ENCODE results near the gene ITPR1.

ITPR1 gene

DNA sequence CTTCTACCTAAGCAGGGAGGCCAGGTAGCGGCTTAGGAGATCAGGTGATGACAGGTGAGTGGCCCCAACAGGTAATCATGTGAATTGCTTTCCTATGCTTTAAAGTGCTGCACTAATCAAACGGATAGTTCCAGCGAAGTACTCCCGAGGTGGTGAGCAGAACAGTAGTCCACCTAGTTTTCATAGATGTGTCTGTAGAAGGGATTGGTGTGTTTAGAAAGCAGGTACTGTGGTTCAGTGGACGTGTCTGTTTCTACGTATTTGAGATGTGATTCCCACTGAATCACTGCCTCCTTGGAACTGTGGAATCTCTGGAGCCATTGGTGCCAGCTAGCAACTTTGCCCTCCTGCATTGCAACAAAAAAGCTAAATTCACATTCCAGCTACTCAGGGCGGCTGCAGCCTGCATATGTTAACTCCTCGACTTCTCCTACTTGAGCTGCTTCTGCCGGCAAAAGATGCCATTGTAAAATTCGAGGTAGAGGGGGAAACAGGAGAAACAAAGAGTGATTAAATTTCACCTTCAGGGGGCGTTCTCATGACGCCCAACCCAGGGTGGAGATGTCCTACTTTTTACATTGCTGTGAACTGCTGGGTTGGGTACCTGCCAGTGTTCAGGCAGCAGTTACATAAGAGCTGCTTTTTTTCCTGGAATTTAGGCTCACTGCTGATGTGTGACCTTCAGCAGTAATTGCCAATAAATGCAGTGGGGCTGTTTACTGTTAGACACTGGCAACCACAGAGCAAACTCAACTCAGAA, 227.3 kb downstream of the ITPR1 start:
- no peak for DNase-seq (ENCODE audit: low read depth in 2 of 2)

GRCh38 chr3:4721511-4721911, 228.4 kb downstream of the ITPR1 start:
- no peak for DNase-seq (ENCODE audit: low read depth in 2 of 2)

DNA sequence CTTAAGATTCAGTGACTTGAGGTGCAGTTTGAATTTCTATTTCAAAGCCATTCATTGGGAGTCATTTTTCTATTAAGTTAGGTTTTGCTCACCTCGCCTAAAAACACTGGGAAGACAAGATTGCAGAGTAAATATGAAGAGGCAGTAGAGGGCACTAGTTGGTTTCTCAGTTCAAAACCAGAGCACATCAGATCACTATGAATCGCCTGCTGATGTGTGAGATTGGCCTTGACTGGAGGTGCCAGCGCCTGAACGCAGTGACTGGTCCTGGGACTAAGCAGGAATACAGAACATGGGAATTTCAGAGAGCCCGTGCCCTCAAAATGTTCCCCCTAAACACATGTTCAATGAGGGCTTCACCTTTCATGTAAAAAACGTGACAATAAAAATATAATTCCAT, 229.0 kb downstream of the ITPR1 start:
- DNase-seq (ENCODE audit: low read depth in 2 of 2) = no peak

DNA sequence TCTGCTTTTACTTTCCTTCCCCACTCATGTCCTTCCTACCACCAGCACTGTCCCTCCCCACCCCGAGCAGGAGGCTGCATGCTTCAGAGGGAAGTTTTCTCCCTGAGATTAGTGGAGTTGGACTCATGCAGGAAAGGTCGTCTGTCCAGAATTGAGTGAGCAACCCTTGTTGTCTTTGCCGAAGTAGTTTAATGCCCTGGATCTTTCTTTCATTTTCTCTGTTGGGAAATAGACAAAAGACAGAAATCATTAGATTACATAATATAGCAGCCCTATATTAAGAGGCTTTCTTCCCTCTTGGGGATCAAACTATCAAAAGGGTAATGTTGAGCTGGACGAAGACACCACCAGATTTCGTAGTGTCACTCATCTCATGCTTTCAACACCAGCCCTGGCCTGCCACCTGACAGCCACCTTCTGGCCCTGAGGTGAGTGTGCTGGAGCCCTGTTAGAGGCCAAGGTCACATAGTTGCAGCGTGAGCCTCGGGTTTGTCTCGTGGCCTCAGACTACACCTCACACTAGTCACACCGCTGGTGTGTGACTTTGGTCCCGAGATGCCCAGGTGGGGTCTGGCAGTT, 231.0 kb downstream of the ITPR1 start:
- DNase-seq (ENCODE audit: low read depth in 2 of 2) = no peak

GRCh38 chr3:4726549-4726948, 233.4 kb downstream of the ITPR1 start:
- no peak for DNase-seq (ENCODE audit: low read depth in 2 of 2)

GRCh38 chr3:4729061-4729973, 236.2 kb downstream of the ITPR1 start:
- no peak for DNase-seq (ENCODE audit: low read depth in 2 of 2)

DNA sequence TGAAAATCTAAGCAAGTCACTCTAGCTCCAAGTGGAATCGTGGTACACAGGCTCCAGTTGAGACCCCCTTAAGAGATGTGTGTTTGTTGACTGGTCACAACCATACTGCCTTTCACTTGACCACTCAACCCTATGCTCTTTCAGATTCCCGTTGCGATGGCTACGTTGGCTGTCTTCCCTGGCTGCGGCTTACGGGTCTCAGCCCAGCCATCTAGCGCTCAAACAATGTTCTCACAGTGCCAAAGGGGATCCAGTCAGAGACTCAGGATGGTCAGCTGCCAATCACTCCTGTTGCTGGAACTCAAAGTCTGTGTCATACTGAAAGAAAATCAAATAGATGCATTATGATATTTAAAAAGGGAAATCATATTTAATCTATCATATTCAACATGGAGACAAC, 237.6 kb downstream of the ITPR1 start:
- DNase-seq (ENCODE audit: low read depth in 2 of 2) = no peak

DNA sequence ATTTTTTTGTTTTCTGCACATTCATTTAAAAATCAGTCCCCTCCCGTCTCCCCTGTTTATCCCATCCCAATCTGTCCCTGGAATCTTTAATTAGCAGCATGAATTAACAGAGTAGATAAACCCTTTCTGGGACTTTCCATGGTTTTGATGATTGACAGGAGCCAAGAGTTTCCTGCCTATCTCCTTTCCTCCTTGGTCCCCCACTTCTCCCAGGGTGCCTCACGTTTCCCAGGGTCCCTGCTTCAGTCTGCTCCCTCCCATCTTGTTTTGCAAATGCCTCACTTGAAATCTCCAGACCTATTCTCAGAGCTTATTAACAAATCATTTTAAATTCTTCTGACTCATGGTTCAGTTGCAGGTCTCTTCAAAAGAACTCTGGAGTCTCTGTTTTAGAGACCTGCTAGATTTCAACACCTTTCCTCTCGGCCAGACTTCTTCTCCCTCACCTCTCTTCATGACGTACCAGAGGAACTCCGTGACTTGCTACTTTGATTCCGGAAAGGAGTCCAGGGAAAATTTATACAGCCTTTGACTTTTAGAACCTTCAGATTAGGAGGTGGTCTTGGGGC, 238.5 kb downstream of the ITPR1 start:
- DNase-seq (ENCODE audit: low read depth in 2 of 2) = no peak

GRCh38 chr3:4732925-4733324, 239.8 kb downstream of the ITPR1 start:
- no peak for DNase-seq (ENCODE audit: low read depth in 2 of 2)

- no peak for DNase-seq (ENCODE audit: low read depth in 2 of 2)
Measured at GRCh38 chr3:4734454-4734853, 241.3 kb downstream of the ITPR1 start.

DNA sequence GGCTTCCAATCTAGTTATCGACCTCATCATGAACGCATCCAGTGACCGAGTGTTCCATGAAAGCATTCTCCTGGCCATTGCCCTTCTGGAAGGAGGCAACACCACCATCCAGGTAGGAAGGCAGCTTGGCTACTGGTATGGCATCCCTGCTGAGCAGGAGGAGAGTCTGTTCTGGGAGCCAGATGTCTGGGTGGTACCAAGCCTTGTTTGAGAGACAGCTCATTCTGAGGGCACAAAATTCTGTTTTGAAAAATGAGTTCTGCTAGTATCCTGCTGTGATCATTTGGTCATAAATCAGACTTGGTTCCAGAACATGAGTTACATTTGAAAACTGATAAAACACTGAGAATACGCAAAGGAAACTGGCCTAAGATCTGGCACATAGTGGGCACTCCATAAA, 242.1 kb downstream of the ITPR1 start:
- DNase-seq (ENCODE audit: low read depth in 2 of 2) = no peak

DNA sequence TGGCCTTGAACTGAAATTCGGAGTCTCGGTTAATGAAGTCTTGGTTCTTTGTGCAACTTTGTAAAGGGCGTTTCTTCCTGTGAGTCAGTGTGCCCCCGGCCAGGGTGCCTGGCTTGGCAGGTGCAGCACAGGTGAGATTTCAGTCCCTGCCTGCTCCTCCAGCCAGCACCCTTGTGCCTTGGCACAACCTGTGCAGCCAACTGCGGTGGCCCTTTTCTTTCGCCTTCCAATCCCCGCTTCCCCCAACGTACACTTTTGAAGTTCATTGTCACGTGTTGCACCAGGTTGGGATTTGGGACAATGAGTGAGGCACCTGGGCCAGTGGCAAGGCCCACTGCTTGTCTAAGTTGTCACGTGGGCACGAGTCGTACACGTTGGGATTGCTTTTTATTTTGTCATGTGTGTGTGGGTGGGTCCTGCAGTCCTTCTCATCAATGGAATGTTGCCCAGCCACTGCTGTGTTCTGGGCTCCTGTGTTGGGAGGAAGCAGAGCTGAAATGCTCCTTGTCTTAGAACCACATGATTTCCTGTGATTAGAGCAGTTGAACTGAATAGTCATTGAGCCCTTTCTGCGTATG, 243.2 kb downstream of the ITPR1 start:
- DNase-seq (ENCODE audit: low read depth in 2 of 2) = no peak

DNA sequence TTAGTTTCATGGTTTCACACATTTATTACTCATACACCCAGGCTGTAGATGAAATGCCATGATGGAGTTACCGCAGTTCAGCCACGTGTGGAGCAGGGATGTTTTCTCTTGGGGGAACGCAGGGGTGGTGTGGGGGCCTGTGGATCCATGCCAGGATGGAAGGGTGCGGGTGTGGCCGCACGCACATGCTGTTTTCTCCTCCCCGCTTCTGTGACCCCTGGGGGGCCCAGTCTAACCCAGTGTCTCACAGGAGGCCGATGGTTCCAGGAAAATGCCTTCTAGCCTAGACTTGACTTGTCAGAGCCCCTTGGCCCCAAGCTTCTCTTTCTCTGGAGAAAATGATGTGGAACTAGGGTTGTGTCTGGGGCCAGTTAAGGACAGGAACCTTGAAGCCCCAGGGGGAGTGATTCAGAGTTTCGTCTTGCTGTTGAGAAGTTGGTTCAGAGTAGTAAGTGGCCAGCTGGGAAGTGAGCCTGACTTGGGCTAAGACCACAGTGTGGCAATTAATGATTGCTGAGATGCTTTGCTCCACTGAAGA, 245.7 kb downstream of the ITPR1 start:
- DNase-seq (ENCODE audit: low read depth in 2 of 2) = no peak

DNA sequence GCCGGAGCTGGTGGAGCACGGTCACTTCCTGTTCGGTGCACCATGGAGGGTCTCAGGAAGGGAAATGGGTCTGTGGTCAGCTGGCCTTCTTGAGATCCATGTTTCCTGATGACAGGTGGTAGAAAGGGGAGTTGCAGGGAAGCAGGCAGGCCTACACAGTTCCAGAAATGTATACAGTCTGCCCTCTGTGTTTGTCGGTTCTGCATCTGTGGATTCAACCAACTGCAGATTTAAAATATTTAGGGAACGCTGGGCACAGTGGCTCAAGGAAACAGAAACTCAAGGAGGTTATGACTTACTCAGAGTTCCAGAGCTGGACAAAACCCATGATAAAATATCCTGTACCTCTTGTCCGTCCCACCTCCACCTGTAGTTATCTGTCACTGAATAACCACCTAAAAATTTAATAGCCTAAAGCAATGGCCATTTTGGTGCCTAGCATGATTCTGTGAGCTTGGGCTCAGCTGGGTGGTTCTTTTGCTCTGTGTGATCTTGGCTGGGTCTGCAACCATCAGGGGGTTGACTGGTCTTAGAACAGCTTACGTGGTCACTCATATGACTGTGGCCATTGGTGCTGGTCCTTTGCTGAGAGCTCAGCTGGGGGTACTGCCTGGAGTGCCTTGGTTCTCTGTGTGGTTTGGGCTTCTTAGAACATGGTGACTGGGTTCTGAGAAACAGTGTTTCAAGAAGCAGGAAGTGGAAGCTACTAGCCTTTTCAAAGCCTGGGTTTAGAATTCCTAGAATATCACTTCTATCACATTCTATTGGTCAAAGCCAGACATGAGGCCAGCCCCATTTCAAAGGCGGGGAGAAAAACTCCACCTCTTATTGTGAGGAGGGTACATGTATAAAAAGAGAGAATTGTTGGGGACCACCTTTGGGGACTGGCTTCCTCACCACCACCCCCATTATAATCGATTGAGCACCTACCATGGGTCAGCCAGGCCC, 246.4 kb downstream of the ITPR1 start:
- DNase-seq (ENCODE audit: low read depth in 2 of 2) = no peak

DNA sequence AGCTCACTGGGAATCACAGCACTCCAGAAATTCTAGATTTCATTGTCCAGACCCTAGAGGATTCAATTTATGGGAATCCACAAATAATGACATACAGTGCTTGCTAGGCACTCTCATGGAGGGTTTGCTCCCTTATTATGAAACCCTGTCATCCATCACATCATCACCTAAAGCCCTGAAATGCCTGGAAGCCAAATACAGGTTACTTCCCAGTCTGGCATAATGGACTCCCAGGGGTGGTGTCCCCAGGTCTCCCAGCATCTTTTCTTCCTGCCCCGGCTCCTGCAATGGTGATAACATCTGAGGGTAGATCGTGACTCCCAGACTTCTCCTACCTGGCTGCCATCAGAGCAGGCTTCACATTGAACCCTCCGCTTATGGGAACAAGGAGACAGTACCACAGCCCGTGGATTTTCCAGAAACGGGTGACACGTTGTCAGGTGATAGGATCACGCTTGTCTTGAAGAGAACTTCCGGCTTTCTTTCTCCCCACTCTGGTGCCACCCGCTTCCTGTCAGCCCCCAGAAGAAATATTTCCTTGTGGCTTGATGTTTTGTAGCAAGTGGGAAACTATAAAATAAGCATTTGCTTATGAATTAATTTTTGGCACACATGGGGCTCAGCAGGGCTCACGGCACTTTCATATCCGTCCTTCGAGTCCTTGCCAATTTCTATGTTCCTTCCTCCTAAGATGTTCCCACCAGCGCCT, 247.4 kb downstream of the ITPR1 start:
- no peak for DNase-seq (ENCODE audit: low read depth in 2 of 2)

- DNase-seq (ENCODE audit: low read depth in 2 of 2) = no peak
Measured at GRCh38 chr3:4741106-4741403, 247.9 kb downstream of the ITPR1 start.

DNA sequence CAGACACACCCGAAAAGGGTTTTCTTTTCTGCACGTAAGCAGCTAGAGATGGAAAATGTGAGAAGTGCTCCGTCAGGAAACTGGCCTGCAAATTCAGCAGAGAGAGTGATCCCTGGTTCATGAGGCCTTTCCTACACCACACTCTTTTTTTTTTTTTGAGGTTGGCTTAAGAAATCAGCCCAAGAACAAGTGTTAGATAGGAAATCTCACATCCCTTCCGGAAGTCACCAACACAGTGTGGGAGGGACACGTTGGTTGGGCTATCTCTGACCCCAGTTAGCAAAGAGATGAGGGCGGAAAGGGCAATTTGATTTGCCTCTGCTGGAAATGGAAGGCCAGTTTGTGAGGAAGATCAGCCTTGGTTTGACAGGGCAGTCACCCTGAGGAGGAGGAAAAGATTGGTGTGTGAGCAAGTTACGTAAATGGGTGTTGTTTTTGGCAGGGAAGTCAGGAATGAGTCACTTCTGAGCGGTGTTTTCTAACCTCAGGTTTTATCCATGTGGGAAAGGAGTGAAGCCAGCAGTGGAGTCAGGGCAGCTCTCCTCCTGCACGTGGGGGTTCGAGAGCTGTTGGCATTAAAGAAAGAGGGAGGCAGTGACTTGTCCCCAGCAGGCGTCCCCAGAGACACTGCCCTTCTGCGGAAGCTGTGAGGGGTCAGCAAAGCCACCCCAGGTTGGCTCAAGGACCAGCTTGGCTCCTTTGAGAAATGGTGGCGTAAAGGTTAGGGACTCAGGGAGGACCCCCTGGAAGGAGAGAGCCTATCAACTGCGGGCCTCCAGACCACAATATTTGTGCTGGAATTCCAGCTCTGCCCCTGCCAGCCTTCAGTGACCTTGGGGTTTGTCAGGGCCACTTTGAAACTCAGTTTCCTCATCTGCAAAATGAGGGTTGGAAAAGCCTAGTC, 248.5 kb downstream of the ITPR1 start:
- no peak for DNase-seq (ENCODE audit: low read depth in 2 of 2)

GRCh38 chr3:4742359-4742758, 249.2 kb downstream of the ITPR1 start:
- no peak for DNase-seq (ENCODE audit: low read depth in 2 of 2)

GRCh38 chr3:4743371-4743770, 250.2 kb downstream of the ITPR1 start:
- DNase-seq (ENCODE audit: low read depth in 2 of 2) = no peak
